ENCODE data around the gene ATG5. TPM values are rescaled to one million over a fixed set of nuclear protein-coding genes. Genes with fewer than 3 reads are reported as not detected.

ATG5 gene
- total RNA-seq, 2 donors from 2014 or later = 28.4 to 30.1 TPM

GRCh38 chr6:106184629-106185028, 140.9 kb downstream of the ATG5 start:
- Histone ChIP-seq H3K4me3 (no peak overlapping the region), H3K27ac (no peak overlapping the region), H3K27me3 (replicated peaks; ENCODE audit: insufficient read depth) (no peaks in the 10 kb centered on the region), H3K9me3 (no peaks in the 10 kb centered on the region), H3K36me3 (no peaks in the 10 kb centered on the region), H3K4me1 (ENCODE audit: control insufficient read depth in 1 of 2, low read depth in 2 of 2) (no peaks in the 10 kb centered on the region)
- DNase-seq (ENCODE audit: low spot score) (no peak), ATAC-seq (ENCODE audit: insufficient number of reproducible peaks, low FRiP score, low read depth) (no peak)
- no peak for TF ChIP-seq CTCF (IDR thresholded peaks at IDR 0.05)

GRCh38 chr6:106183430-106183829, 142.1 kb downstream of the ATG5 start:
- H3K4me3 ChIP-seq = no peak overlapping the region
- TF ChIP-seq CTCF (IDR thresholded peaks at IDR 0.05) = no peak
- no peaks in the 10 kb centered on the region for H3K36me3 ChIP-seq
- H3K4me1 ChIP-seq (ENCODE audit: control insufficient read depth in 1 of 2, low read depth in 2 of 2) = no peaks in the 10 kb centered on the region
- H3K9me3 ChIP-seq = no peaks in the 10 kb centered on the region
- no peak for DNase-seq (ENCODE audit: low spot score)
- ATAC-seq (ENCODE audit: insufficient number of reproducible peaks, low FRiP score, low read depth) = no peak
- H3K27ac ChIP-seq = no peak overlapping the region
- H3K27me3 ChIP-seq (replicated peaks; ENCODE audit: insufficient read depth) = no peaks in the 10 kb centered on the region

GRCh38 chr6:106182455-106182854, 143.1 kb downstream of the ATG5 start:
- H3K4me1 ChIP-seq (ENCODE audit: control insufficient read depth in 1 of 2, low read depth in 2 of 2) = no peaks in the 10 kb centered on the region
- no peak for DNase-seq (ENCODE audit: low spot score)
- no peak for TF ChIP-seq CTCF (IDR thresholded peaks at IDR 0.05)
- no peak overlapping the region for H3K27ac ChIP-seq
- H3K4me3 ChIP-seq = no peak overlapping the region
- no peaks in the 10 kb centered on the region for H3K9me3 ChIP-seq
- ATAC-seq (ENCODE audit: insufficient number of reproducible peaks, low FRiP score, low read depth) = no peak
- no peaks in the 10 kb centered on the region for H3K36me3 ChIP-seq
- H3K27me3 ChIP-seq (replicated peaks; ENCODE audit: insufficient read depth) = no peaks in the 10 kb centered on the region

- no peak overlapping the region for H3K4me3 ChIP-seq
- H3K27ac ChIP-seq = no peak overlapping the region
- H3K9me3 ChIP-seq = no peaks in the 10 kb centered on the region
- ATAC-seq (ENCODE audit: insufficient number of reproducible peaks, low FRiP score, low read depth) = no peak
- TF ChIP-seq CTCF (IDR thresholded peaks at IDR 0.05) = no peak
- H3K4me1 ChIP-seq (ENCODE audit: control insufficient read depth in 1 of 2, low read depth in 2 of 2) = no peaks in the 10 kb centered on the region
- no peaks in the 10 kb centered on the region for H3K27me3 ChIP-seq (replicated peaks; ENCODE audit: insufficient read depth)
- DNase-seq (ENCODE audit: low spot score) = no peak
- no peaks in the 10 kb centered on the region for H3K36me3 ChIP-seq
These were observed 143.7 kb downstream of the ATG5 start for GRCh38 chr6:106181664-106182418.

- Histone ChIP-seq H3K4me3 (no peak overlapping the region), H3K27ac (no peak overlapping the region), H3K9me3 (no peaks in the 10 kb centered on the region), H3K27me3 (replicated peaks; ENCODE audit: insufficient read depth) (no peaks in the 10 kb centered on the region), H3K4me1 (ENCODE audit: control insufficient read depth in 1 of 2, low read depth in 2 of 2) (no peaks in the 10 kb centered on the region), H3K36me3 (no peaks in the 10 kb centered on the region)
- DNase-seq (ENCODE audit: low spot score) (no peak), ATAC-seq (ENCODE audit: insufficient number of reproducible peaks, low FRiP score, low read depth) (no peak)
- TF ChIP-seq CTCF (IDR thresholded peaks at IDR 0.05) = no peak
These were observed 145.4 kb downstream of the ATG5 start for GRCh38 chr6:106180208-106180607.
